HG02852 (cell line): ENCODE measurements around the gene CRLF2.
A peak's percentile ranks its signal among the peaks of the same experiment; 100 is the strongest.
"Not testable (repeated sequence)": the region's sequence is repeated elsewhere in the genome, so short reads cannot be mapped to it uniquely, and the experiment has no call there.

Source experiments
- ATAC-seq: cut with Tn5 transposase; IDR thresholded peaks from one replicate; pipeline ENCODE4 v1.9.1; 2021; ENCODE audit warnings: mild to moderate bottlenecking, moderate library complexity; ENCODE audit not compliant: unreplicated experiment

Gene CRLF2, protein sequence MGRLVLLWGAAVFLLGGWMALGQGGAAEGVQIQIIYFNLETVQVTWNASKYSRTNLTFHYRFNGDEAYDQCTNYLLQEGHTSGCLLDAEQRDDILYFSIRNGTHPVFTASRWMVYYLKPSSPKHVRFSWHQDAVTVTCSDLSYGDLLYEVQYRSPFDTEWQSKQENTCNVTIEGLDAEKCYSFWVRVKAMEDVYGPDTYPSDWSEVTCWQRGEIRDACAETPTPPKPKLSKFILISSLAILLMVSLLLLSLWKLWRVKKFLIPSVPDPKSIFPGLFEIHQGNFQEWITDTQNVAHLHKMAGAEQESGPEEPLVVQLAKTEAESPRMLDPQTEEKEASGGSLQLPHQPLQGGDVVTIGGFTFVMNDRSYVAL

GRCh38 chrX:1212532-1212931, at the start of gene CRLF2:
Gene CRLF2 (minus strand): TSS chrX:1212649. CDS start chrX:1212634, 15 bp downstream.
- peak; percentile 47 for ATAC-seq

DNA sequence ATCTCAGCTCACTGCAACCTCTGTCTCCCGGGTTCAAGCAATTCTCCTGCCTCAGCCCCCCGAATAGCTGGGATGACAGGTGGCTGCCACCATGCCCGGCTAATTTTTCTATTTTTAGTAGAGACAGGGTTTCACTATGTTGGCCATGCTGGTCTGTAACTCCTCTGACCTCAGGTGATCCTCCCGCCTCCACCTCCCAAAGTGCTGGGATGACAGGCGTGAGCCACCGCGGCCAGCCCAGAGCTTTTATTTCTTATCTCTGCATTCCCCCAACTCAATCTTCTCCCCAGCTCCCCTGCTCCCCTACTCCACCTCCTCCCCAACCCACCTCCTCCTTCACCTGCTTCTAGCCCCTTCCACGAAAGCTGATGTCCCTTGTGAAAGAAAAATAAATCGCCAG, 49.3 kb upstream of the CRLF2 start:
- ATAC-seq: not testable (repeated sequence)

- ATAC-seq: no peak
Measured at GRCh38 chrX:1261285-1261684, 48.8 kb upstream of the CRLF2 start.

DNA sequence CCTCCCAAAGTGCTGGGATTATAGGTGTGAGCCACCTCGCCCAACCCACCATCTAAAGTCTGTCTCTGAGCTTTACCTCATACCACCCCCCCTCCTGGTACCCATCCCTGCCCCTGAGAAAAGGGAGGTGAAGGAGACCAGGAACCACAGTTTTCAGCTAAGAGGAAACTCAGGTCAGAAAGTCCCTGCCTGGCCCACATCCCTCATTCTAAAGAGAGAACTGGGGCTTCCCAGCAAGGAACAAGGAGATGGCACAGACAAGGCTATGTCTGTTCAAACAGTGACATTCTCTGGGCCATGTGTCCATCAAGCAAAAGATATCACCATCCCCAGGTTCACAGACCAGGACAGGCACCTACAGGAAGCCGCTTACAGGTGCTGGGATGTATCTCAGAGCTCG, 40.4 kb upstream of the CRLF2 start:
- ATAC-seq: no peak

DNA sequence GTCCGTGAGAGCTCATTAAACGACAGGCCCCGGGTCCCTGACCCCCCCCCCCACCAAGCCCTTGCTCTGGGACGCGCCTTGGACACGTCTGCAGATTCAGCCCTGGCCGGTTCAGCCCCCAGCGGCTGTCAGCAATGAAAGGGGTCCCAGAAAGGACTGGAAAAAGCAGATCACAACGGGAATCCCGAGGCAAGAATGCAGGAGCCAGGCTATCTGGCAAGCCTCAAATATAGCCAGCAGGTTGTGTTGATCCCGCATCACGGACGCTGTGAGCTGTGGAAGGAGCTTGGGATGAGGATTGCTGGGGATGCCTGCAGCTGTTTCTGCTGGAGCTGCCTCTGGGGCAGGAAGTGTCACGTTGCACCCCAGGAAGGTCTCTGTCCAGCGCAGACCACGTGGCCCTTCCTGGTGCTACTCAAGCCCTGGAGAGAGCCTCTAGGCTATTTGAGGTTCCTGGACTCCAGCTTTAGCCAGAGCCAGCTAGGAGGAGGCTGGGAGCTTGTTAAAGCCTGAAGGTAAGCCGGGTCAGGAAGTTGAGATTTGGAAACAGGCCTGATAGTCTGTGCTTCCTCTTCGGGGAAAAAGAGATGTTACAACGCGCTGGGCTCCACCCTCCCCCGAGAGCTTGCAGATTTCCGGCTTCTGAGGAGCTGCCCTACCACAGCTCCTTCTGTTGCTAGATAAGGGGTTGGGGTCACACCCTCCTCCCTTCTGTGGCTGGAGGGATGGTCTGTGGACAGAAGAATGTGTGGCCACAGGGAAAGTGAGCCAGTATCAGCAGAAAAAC, 36.8 kb upstream of the CRLF2 start:
- peak; percentile 41 for ATAC-seq

DNA sequence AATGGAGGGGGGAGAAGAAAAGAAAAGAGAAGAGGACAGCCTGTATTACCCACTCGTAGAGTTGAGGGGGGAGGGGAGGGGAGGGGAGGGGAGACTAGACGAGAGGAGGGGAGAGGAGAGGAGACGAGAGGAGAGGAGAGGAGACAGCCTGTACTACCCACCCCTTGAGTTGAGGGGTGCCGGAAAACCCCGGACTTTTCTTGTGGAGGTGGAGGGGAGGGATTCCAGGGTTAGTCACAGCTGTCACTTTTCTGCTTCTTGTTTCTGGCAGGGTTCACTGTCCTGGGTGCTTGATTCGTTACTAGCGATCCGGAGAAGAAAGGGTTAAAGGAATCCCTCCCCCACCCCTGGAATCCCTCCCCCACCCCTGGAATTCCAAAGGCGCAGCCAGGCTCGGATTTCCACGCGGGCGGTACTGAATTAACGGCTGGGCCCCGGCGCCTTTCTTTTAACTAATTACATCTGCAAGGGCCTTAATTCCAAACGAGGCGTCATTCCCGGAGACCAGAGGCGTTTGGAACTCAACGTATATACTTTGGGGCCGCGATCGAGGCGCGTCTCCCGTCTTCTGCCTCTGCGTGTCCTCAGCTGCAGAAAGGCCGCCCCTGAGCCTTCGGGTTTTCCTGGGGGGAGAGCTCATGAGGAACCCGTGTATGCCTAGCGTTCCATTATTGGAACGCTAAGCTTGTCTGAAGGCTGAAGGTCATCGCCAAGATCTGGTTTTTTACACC, 36.0 kb upstream of the CRLF2 start:
- ATAC-seq: no peak

GRCh38 chrX:1246816-1247215, 34.4 kb upstream of the CRLF2 start:
- no peak for ATAC-seq

DNA sequence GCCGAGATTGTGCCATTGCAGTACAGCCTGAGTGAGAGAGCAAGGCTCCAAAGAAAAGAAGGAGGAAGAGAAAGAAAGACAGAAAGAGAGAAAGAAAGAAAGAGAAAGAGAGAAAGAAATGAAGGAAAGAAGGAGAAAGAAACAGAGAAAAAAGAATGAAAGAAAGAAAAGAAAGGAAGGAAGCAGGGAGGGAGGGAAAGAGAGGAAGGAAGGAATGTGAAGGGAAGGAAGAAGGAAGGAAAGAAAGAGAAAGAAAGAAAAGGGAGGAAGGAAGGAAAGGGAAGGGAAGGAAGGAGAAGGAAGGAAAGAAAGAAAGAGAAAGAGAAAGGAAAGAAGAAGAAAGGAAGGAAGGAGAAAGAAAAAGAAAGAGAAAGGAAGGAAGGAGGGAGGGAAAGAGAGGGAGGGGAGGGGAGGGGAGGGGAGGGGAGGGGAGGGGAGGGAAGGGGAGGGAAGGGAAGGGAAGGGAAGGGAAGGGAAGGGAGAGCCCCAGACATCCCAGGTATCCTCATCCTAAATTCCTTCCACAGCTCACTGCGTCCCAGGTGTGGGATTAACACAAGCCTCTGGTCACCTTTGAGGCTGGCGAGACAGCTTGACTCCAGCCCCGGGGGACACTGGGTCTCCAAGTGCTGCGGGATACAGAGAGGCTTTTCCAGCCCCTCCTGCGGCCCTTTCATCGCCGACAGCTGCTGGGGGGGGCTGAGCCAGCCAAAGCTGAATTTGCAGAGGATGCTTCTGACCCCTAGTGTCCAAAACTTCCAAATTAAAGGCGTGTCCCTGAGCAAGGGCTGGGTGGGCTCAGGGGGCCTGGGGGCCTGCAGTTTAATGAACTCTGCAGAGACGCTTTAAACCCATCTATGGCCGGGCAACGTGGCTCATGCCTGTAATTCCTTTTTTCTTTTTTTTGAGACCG, 32.0 kb upstream of the CRLF2 start:
- no peak for ATAC-seq

DNA sequence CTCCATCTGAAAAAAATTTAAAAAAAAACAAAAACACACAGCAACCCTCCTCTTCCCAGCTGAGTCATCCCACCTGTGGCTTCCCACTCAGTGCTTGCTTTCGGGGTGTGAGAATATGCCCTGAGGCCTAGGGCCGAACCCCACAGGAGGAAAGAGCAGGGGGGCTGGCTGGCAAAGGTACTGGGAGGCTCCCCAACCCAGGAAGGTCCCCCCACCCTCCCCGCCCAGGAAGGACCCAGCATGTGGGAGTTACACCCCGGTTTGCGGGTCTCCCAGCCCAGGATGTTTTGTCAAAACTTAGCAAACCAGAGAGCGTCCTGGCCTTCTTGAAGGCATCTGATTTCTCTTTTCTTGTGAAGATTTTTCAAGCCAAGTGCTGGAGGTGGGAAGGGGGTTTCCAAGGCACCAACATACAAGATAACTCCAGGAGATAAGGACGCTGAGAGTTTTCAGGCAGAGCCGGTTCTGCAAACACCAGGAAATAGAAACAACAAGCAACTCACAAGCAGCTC, 30.5 kb upstream of the CRLF2 start:
- ATAC-seq: no peak

DNA sequence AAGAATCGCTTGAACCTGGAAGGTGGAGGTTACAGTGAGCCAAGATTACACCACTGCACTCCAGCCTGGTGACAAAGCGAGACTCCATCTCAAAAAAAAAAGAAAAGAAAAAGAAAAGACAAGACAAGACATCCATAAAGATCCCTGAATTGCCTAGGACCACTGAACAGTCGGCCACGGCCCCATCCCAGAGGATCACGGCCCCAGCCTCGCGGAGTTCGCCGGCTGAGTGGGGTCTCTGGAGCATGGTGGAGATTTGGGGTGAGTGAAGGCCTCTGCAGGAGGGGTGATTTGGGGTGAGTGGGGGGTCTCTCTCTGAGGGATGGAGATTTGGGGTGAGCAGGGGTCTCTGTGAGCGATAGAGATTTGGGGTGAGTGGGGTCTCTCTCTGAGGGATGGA, 28.1 kb upstream of the CRLF2 start:
- not testable (repeated sequence) for ATAC-seq

DNA sequence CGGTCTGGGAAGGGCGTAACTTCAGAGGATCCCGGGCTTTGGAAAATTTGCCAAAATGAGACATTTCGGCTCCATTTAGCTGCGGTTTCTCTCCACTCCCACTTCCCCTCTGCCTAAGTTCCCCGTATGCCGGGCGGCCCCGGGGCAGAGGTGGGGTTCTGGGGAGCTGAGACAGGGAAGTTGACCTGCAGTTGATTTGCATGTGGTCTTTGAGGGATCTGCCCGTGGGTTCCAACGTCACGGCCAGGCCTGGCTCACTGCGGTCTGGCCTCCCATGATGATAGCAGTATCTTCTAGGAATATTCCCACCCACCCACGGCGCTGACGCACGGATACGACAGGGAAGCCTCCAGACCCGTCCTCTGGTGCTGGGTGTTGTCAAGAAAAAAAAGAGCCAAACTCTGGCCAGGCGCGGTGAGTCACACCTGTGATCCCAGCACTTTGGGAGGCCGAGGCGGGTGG, 27.3 kb upstream of the CRLF2 start:
- no peak for ATAC-seq

DNA sequence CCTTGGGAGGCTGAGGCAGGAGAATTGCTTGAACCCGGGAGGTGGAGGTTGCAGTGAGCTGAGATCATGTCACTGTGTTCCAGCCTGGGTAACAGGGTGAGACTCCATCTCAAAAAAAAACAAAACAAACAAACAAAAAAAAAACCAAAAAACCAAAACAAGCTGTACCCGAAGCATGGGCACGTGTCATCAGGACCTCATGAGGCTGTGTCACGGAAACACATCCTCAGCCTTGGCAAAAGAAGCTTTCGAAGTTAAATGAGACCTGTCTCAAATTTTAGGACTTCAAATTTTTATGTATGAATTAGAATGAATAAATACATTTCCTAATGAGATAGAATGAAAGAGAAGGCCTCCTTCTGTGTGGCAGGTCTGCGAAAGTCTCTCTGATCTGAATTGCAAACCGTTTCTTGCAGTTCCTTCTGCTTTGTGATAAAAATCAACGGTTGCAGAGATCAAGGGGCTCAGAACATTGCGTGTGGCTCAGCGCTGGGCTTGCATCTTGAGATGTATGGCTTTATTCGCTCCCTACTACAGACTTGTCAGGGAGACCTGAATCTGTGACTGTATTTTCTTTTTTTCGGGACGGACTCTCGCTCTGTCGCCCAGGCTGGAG, 19.5 kb upstream of the CRLF2 start:
- no peak for ATAC-seq

DNA sequence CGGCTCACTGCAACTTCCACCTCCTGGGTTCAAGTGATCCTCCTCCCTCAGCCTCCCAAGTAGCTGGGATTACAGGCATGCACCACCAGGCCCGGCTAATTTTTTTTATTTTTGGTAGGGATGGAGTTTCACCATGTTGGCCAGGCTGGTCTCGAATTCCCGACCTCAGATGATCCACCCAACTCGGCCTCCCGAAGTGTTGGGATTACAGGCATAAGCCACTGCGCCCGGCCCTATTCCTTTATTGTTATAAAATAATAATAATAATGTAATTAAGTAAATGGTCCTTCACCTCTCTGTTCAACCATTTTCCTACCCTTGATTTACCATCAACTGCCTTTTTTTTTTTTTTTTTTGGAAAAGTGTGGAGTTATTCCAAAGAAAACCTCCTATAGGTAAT, 15.7 kb upstream of the CRLF2 start:
- ATAC-seq: not testable (repeated sequence)

DNA sequence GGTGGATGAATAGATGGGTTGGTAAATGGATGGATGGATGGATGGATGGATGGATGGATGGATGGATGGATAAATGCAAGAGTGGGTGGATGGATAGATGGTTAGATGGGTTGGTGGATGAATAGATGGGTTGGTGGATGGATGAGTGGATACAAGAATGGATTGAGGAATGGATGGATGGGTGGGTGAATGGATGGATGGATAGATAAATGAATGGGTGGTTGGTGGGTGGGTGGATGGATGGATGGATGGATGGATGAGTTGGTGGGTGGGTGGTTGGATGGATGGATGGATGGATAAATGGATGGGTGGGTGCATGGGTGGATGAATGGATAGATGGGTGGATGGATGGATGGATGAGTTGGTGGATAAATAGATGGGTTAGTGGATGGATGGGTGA, 13.8 kb upstream of the CRLF2 start:
- ATAC-seq: no peak

DNA sequence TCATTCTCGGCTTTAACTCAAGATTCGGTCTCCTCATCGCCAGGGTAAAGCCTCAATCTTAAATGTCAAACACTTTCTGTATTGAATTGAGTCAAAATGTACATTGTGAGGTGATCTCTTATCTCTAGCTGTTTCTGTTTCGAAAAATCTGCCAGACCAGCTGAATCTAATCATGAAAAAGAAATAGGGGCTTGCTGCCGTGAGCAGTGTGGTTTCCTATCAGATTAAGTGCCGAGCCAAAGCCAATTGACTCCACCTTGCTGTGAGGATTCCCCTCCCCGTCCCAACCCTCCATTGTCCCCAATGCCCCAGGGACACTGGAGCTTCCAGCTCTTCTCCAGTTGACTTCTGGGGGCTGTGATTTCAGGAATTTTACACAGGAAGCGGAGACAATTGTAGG, 12.5 kb upstream of the CRLF2 start:
- peak; percentile 66 for ATAC-seq

DNA sequence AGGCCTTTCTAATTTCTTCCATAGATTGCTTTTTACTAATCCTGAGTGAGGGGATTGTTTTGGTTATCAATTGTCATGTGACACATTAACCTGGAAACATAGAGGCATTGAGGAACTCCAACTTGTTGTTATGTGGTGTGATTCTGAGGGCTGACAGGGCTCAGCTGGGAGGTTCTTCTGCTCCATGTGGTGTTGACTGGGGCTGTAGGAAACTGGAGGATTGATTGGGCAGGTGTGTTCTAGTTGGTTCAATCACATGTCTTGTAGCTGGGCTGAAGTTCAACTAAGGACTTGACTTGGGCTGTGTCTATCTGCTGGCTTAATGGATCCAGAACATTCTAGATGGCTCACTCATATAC, 10.8 kb upstream of the CRLF2 start:
- no peak for ATAC-seq

DNA sequence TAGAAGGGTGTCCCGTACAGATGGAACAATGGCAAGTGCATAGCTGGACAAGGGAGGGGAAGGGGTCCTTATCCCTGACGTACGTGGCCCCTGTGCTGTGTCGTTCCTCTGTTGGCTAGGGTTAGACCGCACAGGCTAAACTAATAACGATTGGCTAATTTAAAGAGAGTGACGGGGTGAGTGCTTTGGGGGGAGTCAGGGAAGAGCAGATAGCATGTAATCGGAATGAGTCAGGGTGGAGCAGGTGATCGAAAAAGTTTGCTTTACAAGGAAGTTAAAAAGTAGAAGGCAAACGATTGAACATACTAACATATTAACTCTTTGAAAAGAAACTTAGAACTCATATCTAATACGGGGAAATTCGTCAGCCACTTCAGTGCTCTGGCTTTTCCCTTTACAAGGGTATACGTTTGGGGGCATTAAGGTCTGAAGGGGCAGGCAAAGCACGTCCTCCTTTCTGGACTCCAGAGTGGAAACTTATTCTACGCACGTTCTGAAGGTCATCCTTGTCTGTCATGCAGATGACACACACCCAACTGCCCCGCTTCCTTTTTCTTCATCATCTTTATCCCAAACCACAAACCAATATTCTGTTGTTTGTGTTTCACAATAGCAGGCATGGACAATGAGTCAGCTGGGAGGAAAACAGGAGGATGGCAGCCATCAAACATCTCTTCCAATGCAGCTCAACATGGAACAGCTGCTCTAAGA, 10.2 kb upstream of the CRLF2 start:
- no peak for ATAC-seq

DNA sequence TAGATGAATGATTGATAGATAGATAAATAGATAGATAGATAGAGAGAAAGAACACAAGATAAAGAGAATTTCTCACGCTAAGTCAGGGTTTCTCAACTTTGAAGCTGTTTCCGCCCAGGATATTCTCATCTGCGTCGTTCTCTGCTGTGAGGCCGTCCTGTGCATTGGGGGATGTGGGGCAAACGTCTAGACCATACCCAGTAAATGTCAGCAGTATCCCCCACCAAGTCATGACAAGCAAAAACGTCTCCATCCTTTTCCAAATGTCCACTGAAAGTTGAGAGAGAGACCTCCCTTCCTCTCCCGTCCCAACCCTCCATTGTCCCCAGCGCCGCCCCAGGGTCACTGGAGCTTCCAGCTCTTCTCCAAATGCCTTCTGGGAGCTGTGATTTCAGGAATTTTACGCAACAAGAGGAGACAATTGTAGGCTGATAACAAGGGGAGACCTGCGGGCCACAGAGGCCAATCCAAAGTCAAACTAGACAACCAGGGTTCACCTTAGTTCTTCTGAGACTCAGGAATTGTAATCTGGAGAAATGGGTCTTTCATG, 8.9 kb upstream of the CRLF2 start:
- ATAC-seq: no peak

GRCh38 chrX:1218286-1218685, 5.8 kb upstream of the CRLF2 start:
- no peak for ATAC-seq
